ENCODE results near the gene RET.

The RET gene

DNA sequence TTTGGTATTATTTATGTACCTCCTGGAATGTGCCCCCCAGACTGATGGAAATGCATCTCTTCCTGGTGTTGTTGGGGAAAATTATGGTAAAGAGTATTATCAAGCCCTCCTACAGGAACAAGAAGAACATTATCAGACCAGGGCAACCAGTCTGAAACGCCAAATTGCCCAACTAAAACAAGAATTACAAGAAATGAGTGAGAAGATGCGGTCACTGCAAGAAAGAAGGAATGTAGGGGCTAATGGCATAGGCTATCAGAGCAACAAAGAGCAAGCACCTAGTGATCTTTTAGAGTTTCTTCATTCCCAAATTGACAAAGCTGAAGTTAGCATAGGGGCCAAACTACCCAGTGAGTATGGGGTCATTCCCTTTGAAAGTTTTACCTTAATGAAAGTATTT is 78.4 kb downstream of the RET start:
- Histone ChIP-seq H3K27me3 (ENCODE audit: control insufficient read depth, insufficient read depth, low read length) (no peaks in the 10 kb centered on the region), H3K36me3 (ENCODE audit: control insufficient read depth, insufficient read depth, low read length) (no peaks in the 10 kb centered on the region), H3K4me3 (ENCODE audit: low read length) (no peak overlapping the region), H3K4me1 (ENCODE audit: control insufficient read depth, insufficient read depth, low read length) (no peaks in the 10 kb centered on the region), H3K27ac (ENCODE audit: low read depth, low read length) (no peak overlapping the region), H3K9ac (ENCODE audit: low read length) (no peak overlapping the region)

DNA sequence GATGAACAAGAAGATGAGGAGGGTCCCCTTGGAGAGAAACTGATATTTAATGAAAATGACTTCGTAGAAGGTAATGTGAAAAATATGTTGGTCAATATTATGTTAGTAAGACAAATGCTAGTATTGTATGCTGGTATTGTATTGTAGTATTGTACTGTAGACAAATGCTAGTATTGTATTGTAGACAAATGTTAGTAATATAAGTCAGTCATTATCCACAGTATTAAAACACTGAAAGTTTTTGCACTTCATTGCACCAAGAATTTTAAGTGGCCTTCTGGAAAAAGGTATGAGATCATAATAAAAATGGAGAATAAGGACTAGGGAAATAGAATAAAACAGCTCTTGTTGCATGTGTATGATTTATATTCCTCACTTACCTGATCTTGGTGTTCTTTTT is 78.9 kb downstream of the RET start:
- no peak overlapping the region for H3K9ac ChIP-seq (ENCODE audit: low read length)
- H3K4me1 ChIP-seq (ENCODE audit: control insufficient read depth, insufficient read depth, low read length), result no peaks in the 10 kb centered on the region
- H3K27me3 ChIP-seq (ENCODE audit: control insufficient read depth, insufficient read depth, low read length), result no peaks in the 10 kb centered on the region
- H3K27ac ChIP-seq (ENCODE audit: low read depth, low read length), result no peak overlapping the region
- H3K36me3 ChIP-seq (ENCODE audit: control insufficient read depth, insufficient read depth, low read length), result no peaks in the 10 kb centered on the region
- no peak overlapping the region for H3K4me3 ChIP-seq (ENCODE audit: low read length)

DNA sequence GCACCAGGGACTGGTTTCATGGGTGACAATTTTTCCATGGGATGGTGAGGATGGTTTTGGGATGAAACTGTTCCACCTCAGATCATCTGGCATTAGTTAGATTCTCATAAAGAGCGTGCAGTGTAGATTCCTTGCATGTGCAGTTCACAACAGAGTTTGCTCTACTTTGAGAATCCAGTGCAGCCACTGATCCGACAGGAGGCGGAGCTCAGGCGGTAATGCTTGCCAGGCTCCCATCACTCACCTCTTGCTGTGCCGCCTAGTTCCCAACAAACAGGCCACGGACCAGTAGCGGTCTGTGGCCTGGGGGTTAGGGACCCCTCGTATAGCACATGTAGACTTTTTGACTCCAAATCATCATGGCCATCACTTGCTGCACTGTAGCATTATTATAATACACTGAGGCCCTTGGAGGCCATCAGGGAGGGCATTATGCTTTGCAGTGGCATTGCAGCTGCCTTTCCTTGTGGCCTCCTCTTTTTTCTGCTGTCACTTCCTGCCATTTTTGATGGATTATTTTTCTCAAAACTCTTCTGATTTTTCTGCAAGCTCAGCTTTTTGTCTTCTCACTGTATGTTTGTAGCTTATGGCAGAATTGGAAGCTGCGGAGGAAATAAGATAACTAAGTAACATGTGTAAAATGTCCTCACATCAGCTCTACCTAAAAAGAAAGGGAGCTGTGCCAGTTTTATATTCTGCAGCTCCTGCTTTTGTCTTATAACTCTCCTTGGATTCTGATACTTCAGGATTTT is 79.9 kb downstream of the RET start:
- H3K4me1 ChIP-seq (ENCODE audit: control insufficient read depth, insufficient read depth, low read length), result no peaks in the 10 kb centered on the region
- H3K36me3 ChIP-seq (ENCODE audit: control insufficient read depth, insufficient read depth, low read length), result peaks cover 5% of the 10 kb centered on the region
- no peak overlapping the region for H3K27ac ChIP-seq (ENCODE audit: low read depth, low read length)
- H3K4me3 ChIP-seq (ENCODE audit: low read length), result no peak overlapping the region
- H3K27me3 ChIP-seq (ENCODE audit: control insufficient read depth, insufficient read depth, low read length), result no peaks in the 10 kb centered on the region
- no peak overlapping the region for H3K9ac ChIP-seq (ENCODE audit: low read length)

DNA sequence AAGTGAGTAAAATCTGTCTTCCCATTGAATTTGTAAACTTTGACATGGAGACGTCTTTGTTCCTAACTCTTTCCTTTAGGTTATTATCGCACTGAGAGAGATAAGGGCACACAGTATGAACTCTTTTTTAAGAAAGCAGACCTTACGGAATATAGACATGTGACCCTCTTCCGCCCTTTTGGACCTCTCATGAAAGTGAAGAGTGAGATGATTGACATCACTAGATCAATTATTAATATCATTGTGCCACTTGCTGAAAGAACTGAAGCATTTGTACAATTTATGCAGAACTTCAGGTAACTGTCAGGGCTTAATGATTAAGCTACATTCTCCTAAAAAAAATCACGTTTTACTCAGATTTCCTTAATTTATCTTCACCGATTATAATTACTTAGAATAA is 81.8 kb downstream of the RET start:
- Histone ChIP-seq H3K4me3 (ENCODE audit: low read length) (no peak overlapping the region), H3K27ac (ENCODE audit: low read depth, low read length) (no peak overlapping the region), H3K4me1 (ENCODE audit: control insufficient read depth, insufficient read depth, low read length) (no peaks in the 10 kb centered on the region), H3K9ac (ENCODE audit: low read length) (no peak overlapping the region), H3K36me3 (ENCODE audit: control insufficient read depth, insufficient read depth, low read length) (peaks cover 5% of the 10 kb centered on the region), H3K27me3 (ENCODE audit: control insufficient read depth, insufficient read depth, low read length) (no peaks in the 10 kb centered on the region)

DNA sequence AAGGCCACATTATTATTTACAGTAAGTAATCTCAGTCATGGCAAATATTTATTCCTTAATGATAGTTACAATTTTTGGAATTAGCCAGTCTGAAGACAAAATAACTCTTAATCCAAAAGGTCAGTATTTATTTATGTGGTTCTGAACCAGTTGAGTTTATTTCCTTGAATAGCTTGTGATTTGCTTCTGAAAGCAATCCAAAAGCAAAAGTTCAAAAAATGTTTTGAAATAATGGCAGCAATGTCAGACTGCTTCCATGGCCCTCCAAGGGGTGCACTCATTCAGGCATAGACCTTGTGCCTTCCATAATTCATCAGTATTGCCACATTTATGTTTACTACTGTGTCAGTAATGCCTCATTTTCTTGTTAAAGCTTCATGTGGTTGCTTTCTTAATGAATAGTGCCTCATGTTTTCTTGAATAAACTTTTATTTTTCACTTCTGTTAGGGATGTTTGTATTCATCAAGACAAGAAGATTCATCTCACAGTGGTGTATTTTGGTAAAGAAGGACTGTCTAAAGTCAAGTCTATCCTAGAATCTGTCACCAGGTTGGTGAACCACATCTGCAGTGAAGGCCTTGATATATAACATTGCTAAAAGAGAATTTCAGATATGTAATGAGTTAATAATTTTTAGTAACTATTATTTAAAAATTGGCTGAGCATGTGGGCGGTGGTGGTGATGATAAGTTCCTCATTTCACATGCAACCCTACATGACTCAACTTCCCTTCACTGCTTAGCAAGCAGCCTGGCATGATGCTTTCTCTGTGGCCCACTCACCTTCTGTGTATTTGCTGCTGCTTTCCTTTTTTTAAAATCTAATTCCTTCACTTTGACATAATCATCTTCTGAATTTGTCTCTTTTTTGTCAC is 83.4 kb downstream of the RET start:
- no peaks in the 10 kb centered on the region for H3K4me1 ChIP-seq (ENCODE audit: control insufficient read depth, insufficient read depth, low read length)
- H3K27ac ChIP-seq (ENCODE audit: low read depth, low read length), result no peak overlapping the region
- no peak overlapping the region for H3K9ac ChIP-seq (ENCODE audit: low read length)
- no peaks in the 10 kb centered on the region for H3K27me3 ChIP-seq (ENCODE audit: control insufficient read depth, insufficient read depth, low read length)
- H3K36me3 ChIP-seq (ENCODE audit: control insufficient read depth, insufficient read depth, low read length), result peaks cover 5% of the 10 kb centered on the region
- H3K4me3 ChIP-seq (ENCODE audit: low read length), result no peak overlapping the region

DNA sequence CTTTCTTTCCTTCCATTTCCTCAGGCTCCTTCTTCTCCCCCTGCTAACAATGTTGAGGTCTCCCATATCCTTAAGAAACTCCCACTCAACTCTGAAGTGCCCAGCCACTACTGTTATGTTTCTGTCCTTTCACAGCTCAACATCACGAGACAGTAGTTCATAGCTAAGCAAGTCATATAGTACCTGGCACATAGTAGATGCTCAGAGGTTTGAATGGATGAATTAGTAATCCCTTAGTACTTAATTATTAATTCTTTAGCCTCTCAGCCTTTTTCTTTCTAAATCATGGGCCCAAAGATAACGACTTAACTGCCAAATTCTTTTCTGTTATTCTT is 84.0 kb downstream of the RET start:
- H3K4me1 ChIP-seq (ENCODE audit: control insufficient read depth, insufficient read depth, low read length), result no peaks in the 10 kb centered on the region
- H3K4me3 ChIP-seq (ENCODE audit: low read length), result no peak overlapping the region
- H3K27me3 ChIP-seq (ENCODE audit: control insufficient read depth, insufficient read depth, low read length), result no peaks in the 10 kb centered on the region
- no peak overlapping the region for H3K27ac ChIP-seq (ENCODE audit: low read depth, low read length)
- H3K9ac ChIP-seq (ENCODE audit: low read length), result no peak overlapping the region
- peaks cover 5% of the 10 kb centered on the region for H3K36me3 ChIP-seq (ENCODE audit: control insufficient read depth, insufficient read depth, low read length)

DNA sequence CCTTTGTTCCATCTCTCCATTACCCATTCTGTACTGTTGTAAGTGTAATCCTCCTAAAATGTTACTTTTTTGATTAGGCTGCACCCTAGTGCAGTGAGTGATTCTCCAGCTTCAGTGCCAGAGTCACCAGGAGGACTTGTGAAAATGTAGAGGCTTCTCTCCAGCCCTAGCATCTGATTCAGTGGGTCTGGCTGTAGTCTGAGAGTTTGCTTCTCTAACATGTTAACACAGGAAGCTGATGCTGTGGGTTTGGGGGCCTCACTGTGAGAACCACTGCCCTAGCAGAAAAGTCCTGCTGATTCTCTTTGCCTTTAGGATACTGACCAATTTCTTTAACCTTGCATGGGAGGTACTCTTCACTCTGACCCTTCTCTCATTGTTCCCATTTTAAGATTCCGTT is 85.7 kb downstream of the RET start:
- Histone ChIP-seq H3K9ac (ENCODE audit: low read length) (no peak overlapping the region), H3K27ac (ENCODE audit: low read depth, low read length) (no peak overlapping the region), H3K36me3 (ENCODE audit: control insufficient read depth, insufficient read depth, low read length) (peaks cover 7% of the 10 kb centered on the region), H3K27me3 (ENCODE audit: control insufficient read depth, insufficient read depth, low read length) (no peaks in the 10 kb centered on the region), H3K4me3 (ENCODE audit: low read length) (no peak overlapping the region), H3K4me1 (ENCODE audit: control insufficient read depth, insufficient read depth, low read length) (no peaks in the 10 kb centered on the region)

DNA sequence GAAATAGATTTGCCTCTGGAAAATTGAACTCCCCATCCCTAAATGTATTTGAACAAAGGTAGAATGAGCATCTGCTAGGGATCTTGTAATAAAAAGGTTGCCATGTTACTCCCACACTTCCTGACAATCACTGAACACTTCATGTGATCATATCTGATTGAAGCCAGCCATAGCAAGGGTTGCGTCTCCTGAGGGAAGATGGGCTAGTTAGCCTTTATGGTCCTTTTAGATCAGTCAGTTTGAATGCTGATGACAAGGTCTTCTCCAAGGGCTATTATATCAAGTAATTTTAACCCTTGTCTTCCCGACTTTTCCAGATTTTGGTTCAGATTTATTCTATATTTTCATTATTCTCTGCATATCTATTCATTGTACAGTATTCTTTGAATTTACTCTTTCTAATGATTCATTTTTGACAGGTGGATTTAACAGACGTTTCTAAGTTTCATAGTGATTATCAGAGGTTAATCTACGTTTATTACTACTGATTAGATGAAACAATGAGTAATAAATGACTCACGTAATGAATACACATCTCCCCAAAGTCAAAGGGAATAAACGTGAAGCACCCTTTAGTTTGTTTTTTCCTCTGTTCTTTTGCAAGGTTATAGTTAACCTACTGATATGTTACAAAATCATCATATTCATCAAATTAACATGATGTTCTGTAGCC is 89.5 kb downstream of the RET start:
- H3K4me3 ChIP-seq (ENCODE audit: low read length), result no peak overlapping the region
- no peaks in the 10 kb centered on the region for H3K4me1 ChIP-seq (ENCODE audit: control insufficient read depth, insufficient read depth, low read length)
- H3K27me3 ChIP-seq (ENCODE audit: control insufficient read depth, insufficient read depth, low read length), result no peaks in the 10 kb centered on the region
- H3K27ac ChIP-seq (ENCODE audit: low read depth, low read length), result no peak overlapping the region
- no peak overlapping the region for H3K9ac ChIP-seq (ENCODE audit: low read length)
- H3K36me3 ChIP-seq (ENCODE audit: control insufficient read depth, insufficient read depth, low read length), result peaks cover 5% of the 10 kb centered on the region

DNA sequence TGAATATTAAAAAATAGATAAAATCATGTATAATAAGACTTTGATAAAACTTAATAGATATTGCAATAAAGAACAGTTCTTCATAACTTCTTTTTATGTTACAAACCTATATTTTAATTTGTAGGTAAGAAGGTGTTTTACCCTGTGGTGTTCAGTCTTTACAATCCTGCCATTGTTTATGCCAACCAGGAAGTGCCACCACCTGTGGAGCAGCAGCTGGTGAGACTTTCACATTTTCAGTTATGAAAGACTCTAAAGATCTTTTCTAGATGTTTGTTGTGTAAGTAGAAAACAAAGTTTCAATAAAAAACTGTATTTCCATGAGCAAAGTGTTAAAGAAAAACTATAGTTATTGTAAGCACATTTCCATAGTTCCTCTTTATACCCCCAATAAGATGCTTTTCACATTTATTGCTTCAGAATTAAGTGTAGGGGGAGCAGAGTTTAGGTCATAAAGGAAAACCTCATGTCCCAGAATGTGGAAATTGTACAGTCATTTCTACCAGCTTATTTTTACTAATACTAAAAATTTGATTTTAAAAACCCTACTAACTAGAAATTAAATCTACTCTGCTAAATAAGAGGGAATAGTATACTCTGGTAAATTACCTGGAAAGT is 90.1 kb downstream of the RET start:
- no peaks in the 10 kb centered on the region for H3K27me3 ChIP-seq (ENCODE audit: control insufficient read depth, insufficient read depth, low read length)
- peaks cover 2% of the 10 kb centered on the region for H3K36me3 ChIP-seq (ENCODE audit: control insufficient read depth, insufficient read depth, low read length)
- no peak overlapping the region for H3K9ac ChIP-seq (ENCODE audit: low read length)
- H3K27ac ChIP-seq (ENCODE audit: low read depth, low read length), result no peak overlapping the region
- no peaks in the 10 kb centered on the region for H3K4me1 ChIP-seq (ENCODE audit: control insufficient read depth, insufficient read depth, low read length)
- no peak overlapping the region for H3K4me3 ChIP-seq (ENCODE audit: low read length)

DNA sequence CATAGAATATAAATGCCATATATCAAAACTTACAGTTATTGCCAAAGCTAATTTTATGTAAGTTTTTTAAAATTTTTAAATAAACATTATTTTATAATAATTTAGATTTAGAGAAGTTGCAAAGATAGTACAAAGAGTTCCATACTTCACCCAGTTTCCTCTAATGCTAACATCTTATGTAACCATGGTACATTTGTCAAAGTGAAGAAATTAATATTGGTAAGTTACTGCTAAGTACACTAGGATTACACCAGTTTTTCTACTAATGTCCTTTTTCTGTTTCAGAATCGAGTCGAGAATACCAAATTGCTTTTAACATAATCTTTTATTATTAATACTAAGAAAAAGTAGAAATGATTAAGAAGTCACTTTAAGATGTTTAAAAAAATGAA is 90.6 kb downstream of the RET start:
- no peaks in the 10 kb centered on the region for H3K4me1 ChIP-seq (ENCODE audit: control insufficient read depth, insufficient read depth, low read length)
- no peak overlapping the region for H3K4me3 ChIP-seq (ENCODE audit: low read length)
- H3K36me3 ChIP-seq (ENCODE audit: control insufficient read depth, insufficient read depth, low read length), result peaks cover 2% of the 10 kb centered on the region
- H3K27me3 ChIP-seq (ENCODE audit: control insufficient read depth, insufficient read depth, low read length), result no peaks in the 10 kb centered on the region
- no peak overlapping the region for H3K9ac ChIP-seq (ENCODE audit: low read length)
- no peak overlapping the region for H3K27ac ChIP-seq (ENCODE audit: low read depth, low read length)

DNA sequence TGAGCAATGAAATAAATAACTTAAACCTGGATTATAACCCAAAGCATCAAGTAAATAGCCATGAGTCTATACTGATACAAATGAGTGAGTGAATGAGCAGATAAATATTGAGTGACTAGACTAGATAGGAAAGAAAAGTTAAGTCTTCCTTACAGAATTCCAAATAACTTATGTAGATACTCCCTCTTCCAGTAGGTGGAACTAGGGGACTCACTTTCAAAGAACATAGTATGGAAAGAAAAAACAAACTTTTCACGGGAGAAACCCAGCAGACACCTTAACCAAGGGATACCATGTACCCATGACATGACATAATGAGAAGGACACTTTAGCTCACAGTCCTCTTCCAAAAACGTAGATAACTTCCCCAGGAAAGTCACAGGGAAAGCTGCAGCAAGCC is 93.6 kb downstream of the RET start:
- Histone ChIP-seq H3K27me3 (ENCODE audit: control insufficient read depth, insufficient read depth, low read length) (no peaks in the 10 kb centered on the region), H3K27ac (ENCODE audit: low read depth, low read length) (no peak overlapping the region), H3K4me3 (ENCODE audit: low read length) (no peak overlapping the region), H3K4me1 (ENCODE audit: control insufficient read depth, insufficient read depth, low read length) (no peaks in the 10 kb centered on the region), H3K36me3 (ENCODE audit: control insufficient read depth, insufficient read depth, low read length) (peaks cover 6% of the 10 kb centered on the region), H3K9ac (ENCODE audit: low read length) (no peak overlapping the region)

DNA sequence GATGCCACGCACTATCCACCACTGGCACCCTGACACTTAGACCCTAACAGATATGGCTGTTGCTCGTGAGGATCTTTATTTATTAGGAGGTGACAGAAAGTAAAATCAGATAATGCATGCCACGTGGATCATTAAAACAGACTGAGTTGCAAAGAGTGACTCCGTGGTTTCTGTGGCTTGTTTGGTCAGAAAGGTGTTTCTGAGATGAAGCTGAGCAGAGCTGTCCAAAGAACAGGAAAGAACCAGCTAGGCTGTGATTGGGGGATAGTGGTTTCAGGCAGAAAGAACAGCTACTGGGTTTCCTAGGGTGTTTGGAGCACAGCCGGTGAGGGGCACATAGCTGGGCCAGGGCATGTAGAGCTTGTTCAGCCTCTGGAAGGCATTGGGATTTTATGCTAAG is 95.8 kb downstream of the RET start:
- Histone ChIP-seq H3K9ac (ENCODE audit: low read length) (no peak overlapping the region), H3K4me3 (ENCODE audit: low read length) (no peak overlapping the region), H3K4me1 (ENCODE audit: control insufficient read depth, insufficient read depth, low read length) (no peaks in the 10 kb centered on the region), H3K27ac (ENCODE audit: low read depth, low read length) (no peak overlapping the region), H3K27me3 (ENCODE audit: control insufficient read depth, insufficient read depth, low read length) (no peaks in the 10 kb centered on the region), H3K36me3 (ENCODE audit: control insufficient read depth, insufficient read depth, low read length) (peaks cover 5% of the 10 kb centered on the region)
